ENCODE data around the gene DHRS2.

- TF ChIP-seq CTCF (conservative IDR thresholded peaks at IDR 0.05; ENCODE audit: low read length) (no peak), EZH2phosphoT487 (IDR thresholded peaks at IDR 0.05; ENCODE audit: borderline replicate concordance, low read depth, low read length) (no peak)
Measured at GRCh38 chr14:23601424-23601823, 34.7 kb upstream of the DHRS2 start.

All from OCI-LY7 (cell line).